Type B pancreatic cell (in vitro differentiated cells): ENCODE measurements around the gene CALCR. TPM values are rescaled to one million over a fixed set of nuclear protein-coding genes. Genes with fewer than 3 reads are reported as not detected.

ENCODE experiments used
- DNase-seq: peaks from one replicate; pipeline ENCODE4 v3.0.0; 2021; ENCODE audit warnings: mixed read lengths; ENCODE audit not compliant: unreplicated experiment; ENCODE audit errors: extremely low spot score
- H3K27ac Mint-ChIP-seq: 2 replicates; pipeline ENCODE4 v1.8.0; 2021; ENCODE audit warnings: mild to moderate bottlenecking, mixed read lengths
- H3K27me3 Mint-ChIP-seq: 2 replicates; pipeline ENCODE4 v1.8.0; 2021; ENCODE audit warnings: mixed read lengths
- H3K36me3 Mint-ChIP-seq: 2 replicates; pipeline ENCODE4 v1.8.0; 2021; ENCODE audit warnings: mixed read lengths
- H3K4me1 Mint-ChIP-seq: one replicate; pipeline ENCODE4 v1.8.0; 2021; ENCODE audit warnings: mixed read lengths; ENCODE audit not compliant: unreplicated experiment
- H3K4me3 Mint-ChIP-seq: 2 replicates; pipeline ENCODE4 v1.8.0; 2021; ENCODE audit warnings: mild to moderate bottlenecking, mixed read lengths
- H3K9me3 Mint-ChIP-seq: 2 replicates; pipeline ENCODE4 v1.8.0; 2021; ENCODE audit warnings: mixed read lengths
- CTCF ChIP-seq: fragments of 200-600 bp; sonication (generic); conservative IDR thresholded peaks from 2 replicates; pipeline ENCODE4 v1.5.0; 2021; ENCODE audit warnings: antibody characterized with exemption, mild to moderate bottlenecking
- total RNA-seq: library from RNA; stranded (reverse); gene quantifications from 2 replicates; pipeline ENCODE4 v1.2.1, GENCODE V29; 2021; ENCODE audit warnings: low replicate concordance

The CALCR gene
- total RNA-seq, 1 donor from 2014 or later: 0.10 TPM

- no peaks in the 10 kb centered on the region for H3K4me1 Mint-ChIP-seq
- H3K27ac Mint-ChIP-seq: no peak overlapping the region
- H3K27me3 Mint-ChIP-seq: peaks cover 9% of the 10 kb centered on the region
- H3K36me3 Mint-ChIP-seq: no peaks in the 10 kb centered on the region
- DNase-seq: no peak
- TF ChIP-seq CTCF: no peak
- H3K4me3 Mint-ChIP-seq: no peak overlapping the region
- no peaks in the 10 kb centered on the region for H3K9me3 Mint-ChIP-seq
These were observed 121.3 kb downstream of the CALCR start for GRCh38 chr7:93453262-93453661.

- no peak for TF ChIP-seq CTCF
- Mint-ChIP-seq H3K4me3 (no peak overlapping the region), H3K27ac (no peak overlapping the region), H3K27me3 (peaks cover 3% of the 10 kb centered on the region), H3K36me3 (no peaks in the 10 kb centered on the region), H3K9me3 (no peaks in the 10 kb centered on the region), H3K4me1 (no peaks in the 10 kb centered on the region)
- DNase-seq: no peak
These were observed 126.3 kb downstream of the CALCR start for GRCh38 chr7:93448176-93448575.

GRCh38 chr7:93447509-93447908 is 127.0 kb downstream of the CALCR start:
- Mint-ChIP-seq H3K27me3 (peaks cover 3% of the 10 kb centered on the region), H3K27ac (no peak overlapping the region), H3K36me3 (no peaks in the 10 kb centered on the region), H3K9me3 (no peaks in the 10 kb centered on the region), H3K4me1 (no peaks in the 10 kb centered on the region), H3K4me3 (no peak overlapping the region)
- no peak for DNase-seq
- TF ChIP-seq CTCF: no peak

GRCh38 chr7:93442478-93443224 is 131.9 kb downstream of the CALCR start:
- Mint-ChIP-seq H3K9me3 (no peaks in the 10 kb centered on the region), H3K27me3 (peaks cover 6% of the 10 kb centered on the region), H3K4me3 (no peak overlapping the region), H3K36me3 (no peaks in the 10 kb centered on the region), H3K27ac (no peak overlapping the region), H3K4me1 (no peaks in the 10 kb centered on the region)
- TF ChIP-seq CTCF: peak; percentile 75
- DNase-seq: no peak

- H3K9me3 Mint-ChIP-seq: no peaks in the 10 kb centered on the region
- no peak overlapping the region for H3K27ac Mint-ChIP-seq
- no peak for TF ChIP-seq CTCF
These were observed 138.7 kb downstream of the CALCR start for GRCh38 chr7:93435791-93436190.

More at GRCh38 chr7:93435791-93436190, 138.7 kb downstream of the CALCR start:
- H3K36me3 Mint-ChIP-seq: no peaks in the 10 kb centered on the region
- H3K27me3 Mint-ChIP-seq: peaks cover 4% of the 10 kb centered on the region
- H3K4me3 Mint-ChIP-seq: no peak overlapping the region
- DNase-seq: no peak
- H3K4me1 Mint-ChIP-seq: no peaks in the 10 kb centered on the region
